DND-41 (cell line): Measurements from ENCODE around the gene GNAI2.
"Not testable (repeated sequence)": the region's sequence is repeated elsewhere in the genome, so short reads cannot be mapped to it uniquely, and the experiment has no call there.

Source experiments
- ATAC-seq: fragments of 200-7000 bp; cut with Tn5 transposase; 3 replicates; pipeline ENCODE4 v1.9.1; 2021; ENCODE audit warnings: low read depth; ENCODE audit not compliant: insufficient read depth
- DNase-seq: peaks from one replicate; pipeline ENCODE4 v3.0.0-alpha.2; 2020
- H2AFZ ChIP-seq: 2 replicates; pipeline ENCODE4 v1.6.0; 2012; ENCODE audit warnings: low read depth, low read length
- H3K27ac ChIP-seq: 2 replicates; pipeline ENCODE4 v1.5.1; 2012; ENCODE audit warnings: low read length, inconsistent platforms
- H3K27me3 ChIP-seq: fragments of 200-600 bp; sonication (generic); 2 replicates; pipeline ENCODE4 v1.6.0; 2012; ENCODE audit warnings: low read length, mild to moderate bottlenecking, inconsistent platforms; ENCODE audit not compliant: insufficient read depth, poor library complexity
- H3K36me3 ChIP-seq: 2 replicates; pipeline ENCODE4 v1.5.1; 2012; ENCODE audit warnings: low read length, inconsistent platforms; ENCODE audit not compliant: insufficient read depth
- H3K4me1 ChIP-seq: 2 replicates; pipeline ENCODE4 v1.5.1; 2012; ENCODE audit warnings: mild to moderate bottlenecking, low read length; ENCODE audit not compliant: insufficient read depth
- H3K4me2 ChIP-seq: 2 replicates; pipeline ENCODE4 v1.6.0; 2012; ENCODE audit warnings: mild to moderate bottlenecking, moderate library complexity, low read length, inconsistent platforms; ENCODE audit not compliant: insufficient read depth
- H3K4me3 ChIP-seq, 2 experiments: fragments of 200-600 bp in 1 of 2; shearing (Covaris generic) in 1 of 2; 2 replicates each; pipeline ENCODE4 v1.5.1; 2012 to 2016; ENCODE audit warnings: inconsistent platforms in 2 of 2, low read length in 2 of 2, mild to moderate bottlenecking in 2 of 2, low read depth in 1 of 2, moderate library complexity in 1 of 2
- H3K79me2 ChIP-seq: 2 replicates; pipeline ENCODE4 v1.6.0; 2012; ENCODE audit warnings: low read length, inconsistent platforms; ENCODE audit not compliant: insufficient read depth
- H3K9ac ChIP-seq: 2 replicates; pipeline ENCODE4 v1.6.0; 2012; ENCODE audit warnings: low read depth, mild to moderate bottlenecking, inconsistent platforms, low read length, moderate library complexity
- H3K9me3 ChIP-seq: 2 replicates; pipeline ENCODE4 v1.5.1; 2012; ENCODE audit warnings: low read length, moderate library complexity, mild to moderate bottlenecking, inconsistent platforms; ENCODE audit not compliant: insufficient read depth, severe bottlenecking
- H4K20me1 ChIP-seq: 2 replicates; pipeline ENCODE4 v1.6.0; 2012; ENCODE audit warnings: low read length; ENCODE audit not compliant: insufficient read depth
- CTCF ChIP-seq: IDR thresholded peaks from 2 replicates; pipeline ENCODE4 v1.5.1; 2012; ENCODE audit warnings: borderline replicate concordance, low read length, moderate library complexity, mild to moderate bottlenecking; ENCODE audit not compliant: poor library complexity, severe bottlenecking; ENCODE audit errors: extremely low read depth
- EZH2 ChIP-seq: IDR thresholded peaks from 3 replicates; pipeline ENCODE4 v1.6.1; 2012; ENCODE audit warnings: borderline replicate concordance, low read depth, mild to moderate bottlenecking, moderate library complexity, low read length, inconsistent platforms; ENCODE audit not compliant: severe bottlenecking

GNAI2 gene

GRCh38 chr3:50261505-50261904 lies 25.5 kb downstream of the GNAI2 start:
- peaks cover 8% of the 10 kb centered on the region; the same call in 1 of the 2 replicates for H4K20me1 ChIP-seq
- H3K4me3 ChIP-seq = no peak overlapping the region
- DNase-seq (no peak), ATAC-seq (no peak)
- H3K4me1 ChIP-seq = peaks cover 18% of the 10 kb centered on the region
- no peak overlapping the region for H3K27ac ChIP-seq
- H3K4me2 ChIP-seq = 0 out of 2 replicates have a peak overlapping the region, but pooled peaks have one; percentile 81
- peak overlapping the region; percentile 61; the same call in 1 of the 2 replicates for H3K9ac ChIP-seq
- H3K79me2 ChIP-seq = no peaks in the 10 kb centered on the region
- H2AFZ ChIP-seq = no peak overlapping the region
- H3K36me3 ChIP-seq = peaks cover 18% of the 10 kb centered on the region
- H3K9me3 ChIP-seq = no peaks in the 10 kb centered on the region
- TF ChIP-seq EZH2 (no peak), CTCF (no peak)
- no peaks in the 10 kb centered on the region for H3K27me3 ChIP-seq

- not testable (repeated sequence) for H3K79me2 ChIP-seq, H3K27ac ChIP-seq, H3K27me3 ChIP-seq, H3K9ac ChIP-seq, H3K9me3 ChIP-seq, H3K4me3 ChIP-seq, H3K4me2 ChIP-seq, DNase-seq, ATAC-seq, H4K20me1 ChIP-seq, H2AFZ ChIP-seq
- peaks cover 11% of the 10 kb centered on the region for H3K36me3 ChIP-seq
- peaks cover 18% of the 10 kb centered on the region for H3K4me1 ChIP-seq
These were observed 26.2 kb downstream of the GNAI2 start for GRCh38 chr3:50262200-50262599.

GRCh38 chr3:50262778-50263177 lies 26.8 kb downstream of the GNAI2 start:
- ATAC-seq = no peak
- Histone ChIP-seq H3K4me1 (peaks cover 18% of the 10 kb centered on the region), H4K20me1 (no peaks in the 10 kb centered on the region)

More at GRCh38 chr3:50262778-50263177, 26.8 kb downstream of the GNAI2 start:
- no peak for DNase-seq
- no peaks in the 10 kb centered on the region for H3K79me2 ChIP-seq
- no peak overlapping the region for H2AFZ ChIP-seq
- H3K27ac ChIP-seq = no peak overlapping the region
- no peak overlapping the region for H3K4me3 ChIP-seq
- no peaks in the 10 kb centered on the region for H3K27me3 ChIP-seq
- no peak overlapping the region for H3K4me2 ChIP-seq
- no peak overlapping the region for H3K9ac ChIP-seq
- H3K36me3 ChIP-seq = peaks cover 7% of the 10 kb centered on the region
- no peak for TF ChIP-seq CTCF
- TF ChIP-seq EZH2 = no peak
- H3K9me3 ChIP-seq = no peaks in the 10 kb centered on the region
